ENCODE results near the gene PRKG1. TPM values are rescaled to one million over a fixed set of nuclear protein-coding genes. Genes with fewer than 3 reads are reported as not detected.

PRKG1 gene
- total and polyA plus RNA-seq, 2 donors (not counting 1 experiment from before 2014, with no cell fraction given) = 45.8 to 71.8 TPM

- H3K9me3 ChIP-seq (ENCODE audit: control insufficient read depth, insufficient read depth, low read depth, low read length) = no peaks in the 10 kb centered on the region
- H3K4me2 ChIP-seq (ENCODE audit: extremely low read depth, insufficient read depth, low read length) = no peak overlapping the region
- no peaks in the 10 kb centered on the region for H3K27me3 ChIP-seq (ENCODE audit: control insufficient read depth, insufficient read depth, low read length)
- no peaks in the 10 kb centered on the region for H4K20me1 ChIP-seq (ENCODE audit: control insufficient read depth, extremely low read depth, insufficient read depth, low read length)
- no peak overlapping the region for H3K4me3 ChIP-seq (replicated peaks in 1 of 4; ENCODE audit: control extremely low read depth in 1 of 4, insufficient read depth in 1 of 4, low read depth in 3 of 4, low read length in 4 of 4)
- DNase-seq (ENCODE audit: low read depth in 2 of 2) = no peak
- no peak overlapping the region for H2AFZ ChIP-seq (ENCODE audit: low read length)
- no peak overlapping the region for H3K27ac ChIP-seq (ENCODE audit: insufficient read depth, low read length)
- no peaks in the 10 kb centered on the region for H3K79me2 ChIP-seq (ENCODE audit: control insufficient read depth, insufficient read depth, low read length)
- H3K36me3 ChIP-seq (ENCODE audit: control insufficient read depth, insufficient read depth, low read length) = no peaks in the 10 kb centered on the region
- H3K9ac ChIP-seq (ENCODE audit: insufficient read depth, low read length) = no peak overlapping the region
- peaks cover 2% of the 10 kb centered on the region for H3K4me1 ChIP-seq (ENCODE audit: control insufficient read depth, extremely low read depth, insufficient read depth, low read length)
- TF ChIP-seq CTCF (conservative IDR thresholded peaks at IDR 0.05 in 1 of 2, IDR thresholded peaks at IDR 0.05 in 1 of 2; ENCODE audit: low read depth in 1 of 2, low read length in 2 of 2) (no peak), EZH2 (IDR thresholded peaks at IDR 0.05; ENCODE audit: low read length, missing control alignments) (no peak)
These were observed 113.7 kb downstream of the PRKG1 start for GRCh38 chr10:51188008-51188407.

GRCh38 chr10:51188866-51189265 is 114.6 kb downstream of the PRKG1 start:
- peaks cover 2% of the 10 kb centered on the region for H3K4me1 ChIP-seq (ENCODE audit: control insufficient read depth, extremely low read depth, insufficient read depth, low read length)
- no peaks in the 10 kb centered on the region for H3K79me2 ChIP-seq (ENCODE audit: control insufficient read depth, insufficient read depth, low read length)
- TF ChIP-seq EZH2 (IDR thresholded peaks at IDR 0.05; ENCODE audit: low read length, missing control alignments) = no peak
- no peak for TF ChIP-seq CTCF (conservative IDR thresholded peaks at IDR 0.05 in 1 of 2, IDR thresholded peaks at IDR 0.05 in 1 of 2; ENCODE audit: low read depth in 1 of 2, low read length in 2 of 2)
- H3K4me3 ChIP-seq (replicated peaks in 1 of 4; ENCODE audit: control extremely low read depth in 1 of 4, insufficient read depth in 1 of 4, low read depth in 3 of 4, low read length in 4 of 4) = no peak overlapping the region
- no peaks in the 10 kb centered on the region for H3K36me3 ChIP-seq (ENCODE audit: control insufficient read depth, insufficient read depth, low read length)
- H3K9ac ChIP-seq (ENCODE audit: insufficient read depth, low read length) = no peak overlapping the region
- H4K20me1 ChIP-seq (ENCODE audit: control insufficient read depth, extremely low read depth, insufficient read depth, low read length) = no peaks in the 10 kb centered on the region
- H3K27ac ChIP-seq (ENCODE audit: insufficient read depth, low read length) = no peak overlapping the region
- DNase-seq (ENCODE audit: low read depth in 2 of 2) = no peak
- H3K27me3 ChIP-seq (ENCODE audit: control insufficient read depth, insufficient read depth, low read length) = no peaks in the 10 kb centered on the region
- no peak overlapping the region for H2AFZ ChIP-seq (ENCODE audit: low read length)
- H3K4me2 ChIP-seq (ENCODE audit: extremely low read depth, insufficient read depth, low read length) = no peak overlapping the region
- no peaks in the 10 kb centered on the region for H3K9me3 ChIP-seq (ENCODE audit: control insufficient read depth, insufficient read depth, low read depth, low read length)

GRCh38 chr10:51196508-51197175 is 122.4 kb downstream of the PRKG1 start:
- Histone ChIP-seq H3K9me3 (ENCODE audit: control insufficient read depth, insufficient read depth, low read depth, low read length) (no peaks in the 10 kb centered on the region), H3K4me1 (ENCODE audit: control insufficient read depth, extremely low read depth, insufficient read depth, low read length) (no peaks in the 10 kb centered on the region), H4K20me1 (ENCODE audit: control insufficient read depth, extremely low read depth, insufficient read depth, low read length) (no peaks in the 10 kb centered on the region), H3K9ac (ENCODE audit: insufficient read depth, low read length) (no peak overlapping the region), H3K27ac (ENCODE audit: insufficient read depth, low read length) (no peak overlapping the region), H3K79me2 (ENCODE audit: control insufficient read depth, insufficient read depth, low read length) (no peaks in the 10 kb centered on the region), H3K4me2 (ENCODE audit: extremely low read depth, insufficient read depth, low read length) (no peak overlapping the region), H2AFZ (ENCODE audit: low read length) (no peak overlapping the region), H3K27me3 (ENCODE audit: control insufficient read depth, insufficient read depth, low read length) (no peaks in the 10 kb centered on the region), H3K36me3 (ENCODE audit: control insufficient read depth, insufficient read depth, low read length) (no peaks in the 10 kb centered on the region), H3K4me3 (replicated peaks in 1 of 4; ENCODE audit: control extremely low read depth in 1 of 4, insufficient read depth in 1 of 4, low read depth in 3 of 4, low read length in 4 of 4) (no peak overlapping the region)
- TF ChIP-seq CTCF (conservative IDR thresholded peaks at IDR 0.05 in 1 of 2, IDR thresholded peaks at IDR 0.05 in 1 of 2; ENCODE audit: low read depth in 1 of 2, low read length in 2 of 2) = no peak
- no peak for TF ChIP-seq EZH2 (IDR thresholded peaks at IDR 0.05; ENCODE audit: low read length, missing control alignments)
- DNase-seq (ENCODE audit: low read depth in 2 of 2) = no peak
